Ascending aorta (tissue), 2 donors: ENCODE data around the gene MGLL. TPM values are rescaled to one million over a fixed set of nuclear protein-coding genes. Genes with fewer than 3 reads are reported as not detected.

ENCODE experiments used
- DNase-seq, 2 donors: peaks; one replicate each; pipeline ENCODE4 v3.0.0-alpha.2; 2019; ENCODE audit warnings: low spot score in 2 of 2
- H3K27ac ChIP-seq, 2 donors: fragments of 200-600 bp; sonication (generic); one replicate each; pipeline ENCODE4 v1.5.1; 2016 to 2017; ENCODE audit warnings: mild to moderate bottlenecking in 1 of 2
- H3K27me3 ChIP-seq: fragments of 200-600 bp; sonication (generic); one replicate; pipeline ENCODE4 v1.5.1; 2017
- H3K36me3 ChIP-seq, 2 donors: fragments of 200-600 bp; sonication (generic); one replicate each; pipeline ENCODE4 v1.5.1; 2016
- H3K4me1 ChIP-seq, 2 donors: fragments of 200-600 bp; sonication (generic); one replicate each; pipeline ENCODE4 v1.5.1; 2016 to 2017; ENCODE audit warnings: mild to moderate bottlenecking in 1 of 2
- H3K4me3 ChIP-seq, 2 donors: fragments of 200-600 bp; sonication (generic); one replicate each; pipeline ENCODE4 v1.5.1; 2016 to 2017; ENCODE audit warnings: mild to moderate bottlenecking in 1 of 2
- H3K9me3 ChIP-seq, 2 donors: fragments of 200-600 bp; sonication (generic); one replicate each; pipeline ENCODE4 v1.5.1; 2016
- intact Hi-C: fragments of 100-400 bp; cut with DNase I; formaldehyde crosslinking; loops from one replicate; pipeline ENCODE4 v1.15.1; 2023
- total RNA-seq: library from RNA; depleted of rRNA; stranded (reverse); fragments of >200 nt; gene quantifications from one replicate; pipeline ENCODE4 v1.1.0, GENCODE V29; 2016
- TF ChIP-seq, protein P1 (sequence below), 3 experiments: fragments of 200-600 bp in 2 of 3; fragments of 450-650 bp in 1 of 3; sonication (generic) in 2 of 3; IDR thresholded peaks; one replicate each; pipeline ENCODE4 v1.5.1; 2016 to 2019; ENCODE audit warnings: antibody characterized with exemption in 3 of 3, mild to moderate bottlenecking in 1 of 3, moderate library complexity in 1 of 3

MGLL gene
- total RNA-seq, 1 donor from 2014 or later = 101 TPM

GRCh38 chr3:127639173-127640041 lies 182.9 kb downstream of the MGLL start:
- H3K9me3 ChIP-seq = no peaks in the 10 kb centered on the region
- DNase-seq = peak in 1 of 2 donors; percentile 35
- TF ChIP-seq, protein P1, sequence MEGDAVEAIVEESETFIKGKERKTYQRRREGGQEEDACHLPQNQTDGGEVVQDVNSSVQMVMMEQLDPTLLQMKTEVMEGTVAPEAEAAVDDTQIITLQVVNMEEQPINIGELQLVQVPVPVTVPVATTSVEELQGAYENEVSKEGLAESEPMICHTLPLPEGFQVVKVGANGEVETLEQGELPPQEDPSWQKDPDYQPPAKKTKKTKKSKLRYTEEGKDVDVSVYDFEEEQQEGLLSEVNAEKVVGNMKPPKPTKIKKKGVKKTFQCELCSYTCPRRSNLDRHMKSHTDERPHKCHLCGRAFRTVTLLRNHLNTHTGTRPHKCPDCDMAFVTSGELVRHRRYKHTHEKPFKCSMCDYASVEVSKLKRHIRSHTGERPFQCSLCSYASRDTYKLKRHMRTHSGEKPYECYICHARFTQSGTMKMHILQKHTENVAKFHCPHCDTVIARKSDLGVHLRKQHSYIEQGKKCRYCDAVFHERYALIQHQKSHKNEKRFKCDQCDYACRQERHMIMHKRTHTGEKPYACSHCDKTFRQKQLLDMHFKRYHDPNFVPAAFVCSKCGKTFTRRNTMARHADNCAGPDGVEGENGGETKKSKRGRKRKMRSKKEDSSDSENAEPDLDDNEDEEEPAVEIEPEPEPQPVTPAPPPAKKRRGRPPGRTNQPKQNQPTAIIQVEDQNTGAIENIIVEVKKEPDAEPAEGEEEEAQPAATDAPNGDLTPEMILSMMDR (IDR thresholded peaks at IDR 0.05) = no peak
- H3K4me3 ChIP-seq = no peak overlapping the region
- H3K27ac ChIP-seq = no peak overlapping the region
- H3K27me3 ChIP-seq = no peaks in the 10 kb centered on the region
- intact Hi-C loops = no loop called here
- no peaks in the 10 kb centered on the region for H3K36me3 ChIP-seq
- no peaks in the 10 kb centered on the region for H3K4me1 ChIP-seq

Other genes with a start within 250 kb of the MGLL start
- gene TPRA1, start 231.8 kb downstream of the MGLL start, total RNA-seq = 87.1 TPM
- gene MCM2, start 224.1 kb downstream of the MGLL start, total RNA-seq = 1.9 TPM
- 1.6 TPM for gene PODXL2, start 193.3 kb downstream of the MGLL start, total RNA-seq
- gene ABTB1, start 149.6 kb downstream of the MGLL start, total RNA-seq = 61.7 TPM
- 3.5 TPM for gene KBTBD12, start 92.7 kb upstream of the MGLL start, total RNA-seq
- gene SEC61A1, start 229.9 kb upstream of the MGLL start, total RNA-seq = 193 TPM